Activated T-helper 1 cell treated with anti-CD3 and anti-CD28 coated beads, Interleukin-2, amount 50 U/mL, for 16 hours (primary cell): ENCODE measurements around the gene TBC1D32.
A peak's percentile ranks its signal among the peaks of the same experiment; 100 is the strongest.
"Not testable (repeated sequence)": the region's sequence is repeated elsewhere in the genome, so short reads cannot be mapped to it uniquely, and the experiment has no call there.

ENCODE experiments used
- DNase-seq, 2 donors: peaks; one replicate each; pipeline ENCODE4 v3.0.0-alpha.2; 2020; ENCODE audit warnings: low read depth in 1 of 2, low spot score in 1 of 2

The TBC1D32 gene

GRCh38 chr6:121334299-121335086 lies at the start of gene TBC1D32:
Gene TBC1D32, minus strand, starts transcription at chr6:121334480. Its CDS starts 50 bp downstream, at chr6:121334430.
- DNase-seq: peak; percentile 73 to 75

- no peak for DNase-seq
These were observed 49.2 kb upstream of the TBC1D32 start for GRCh38 chr6:121383478-121383877.

- no peak for DNase-seq
These were observed 48.3 kb upstream of the TBC1D32 start for GRCh38 chr6:121382467-121383121.

- no peak for DNase-seq
These were observed 42.1 kb upstream of the TBC1D32 start for GRCh38 chr6:121376411-121376810.

- DNase-seq: not testable (repeated sequence)
These were observed 39.9 kb upstream of the TBC1D32 start for GRCh38 chr6:121374219-121374618.

- no peak for DNase-seq
These were observed 31.5 kb upstream of the TBC1D32 start for GRCh38 chr6:121365536-121366521.

- no peak for DNase-seq
These were observed 22.3 kb upstream of the TBC1D32 start for GRCh38 chr6:121356575-121356974.

GRCh38 chr6:121354764-121355163 lies 20.5 kb upstream of the TBC1D32 start:
- DNase-seq: no peak

- DNase-seq: no peak
These were observed 18.7 kb upstream of the TBC1D32 start for GRCh38 chr6:121352941-121353340.

GRCh38 chr6:121351916-121352315 lies 17.6 kb upstream of the TBC1D32 start:
- DNase-seq: no peak

- DNase-seq: no peak
These were observed 15.3 kb upstream of the TBC1D32 start for GRCh38 chr6:121349596-121349995.

- DNase-seq: no peak
These were observed 13.2 kb upstream of the TBC1D32 start for GRCh38 chr6:121347484-121347883.

- DNase-seq: no peak
These were observed 10.3 kb upstream of the TBC1D32 start for GRCh38 chr6:121344539-121344938.

- DNase-seq: no peak
These were observed 5.5 kb upstream of the TBC1D32 start for GRCh38 chr6:121339639-121340226.

- DNase-seq: no peak
These were observed 4.7 kb upstream of the TBC1D32 start for GRCh38 chr6:121338956-121339355.

- no peak for DNase-seq
These were observed 4.1 kb upstream of the TBC1D32 start for GRCh38 chr6:121338366-121338765.

- no peak for DNase-seq
These were observed 1.1 kb upstream of the TBC1D32 start for GRCh38 chr6:121335087-121336008.

GRCh38 chr6:121333694-121334093 lies 586 bp downstream of the TBC1D32 start:
- DNase-seq: not testable (repeated sequence)

GRCh38 chr6:121333196-121333595 lies 1.1 kb downstream of the TBC1D32 start:
- DNase-seq: no peak

- DNase-seq: no peak
These were observed 3.8 kb downstream of the TBC1D32 start for GRCh38 chr6:121330516-121330915.
